Esophagus muscularis mucosa (tissue), 4 donors: ENCODE measurements around the gene AIFM3. TPM values are rescaled to one million over a fixed set of nuclear protein-coding genes. Genes with fewer than 3 reads are reported as not detected.

Experiments used
- DNase-seq: peaks from one replicate; pipeline ENCODE4 v3.0.0-alpha.2; 2017; ENCODE audit errors: extremely low spot score
- H3K27ac ChIP-seq, 4 donors: fragments of 200-600 bp; sonication (generic); replicated peaks in 1 of 4; 1 replicate in 3 of 4; 2 replicates in 1 of 4; pipeline ENCODE4 v1.5.1; 2016 to 2019; ENCODE audit warnings: mild to moderate bottlenecking in 1 of 4
- H3K27me3 ChIP-seq, 4 donors: fragments of 200-600 bp; sonication (generic); one replicate each; pipeline versions ENCODE4 v1.5.1 to v1.6.0; 2016 to 2019
- H3K36me3 ChIP-seq, 4 donors: fragments of 200-600 bp; sonication (generic); one replicate each; pipeline ENCODE4 v1.5.1; 2016 to 2019
- H3K4me1 ChIP-seq, 4 donors: fragments of 200-600 bp; sonication (generic); one replicate each; pipeline ENCODE4 v1.5.1; 2016 to 2019
- H3K4me3 ChIP-seq, 4 donors: fragments of 200-600 bp; sonication (generic); 1 replicate in 2 of 4; 2 replicates in 2 of 4; pipeline ENCODE4 v1.5.1; 2016 to 2019; ENCODE audit warnings: mild to moderate bottlenecking in 4 of 4, moderate library complexity in 1 of 4
- H3K9me3 ChIP-seq, 4 donors: fragments of 200-600 bp; sonication (generic); 1 replicate in 3 of 4; 2 replicates in 1 of 4; pipeline ENCODE4 v1.5.1; 2016 to 2019
- CTCF ChIP-seq, 3 experiments: fragments of 200-600 bp in 2 of 3; fragments of 450-650 bp in 1 of 3; sonication (generic) in 2 of 3; IDR thresholded peaks; one replicate each; pipeline ENCODE4 v1.5.1; 2017 to 2019; ENCODE audit warnings: antibody characterized with exemption in 3 of 3, mild to moderate bottlenecking in 2 of 3, moderate library complexity in 1 of 3
- EP300 ChIP-seq: sonication (generic); formaldehyde crosslinking; IDR thresholded peaks from one replicate; pipeline ENCODE4 v1.6.1; 2017; ENCODE audit warnings: antibody characterized with exemption
- POLR2A ChIP-seq: fragments of 450-650 bp; IDR thresholded peaks from one replicate; pipeline ENCODE4 v1.6.1; 2017; ENCODE audit warnings: antibody characterized with exemption, moderate library complexity, mild to moderate bottlenecking, low read depth
- POLR2AphosphoS5 ChIP-seq, 2 donors: sonication (generic); formaldehyde crosslinking; IDR thresholded peaks; one replicate each; pipeline ENCODE4 v1.6.1; 2017; ENCODE audit warnings: antibody characterized with exemption in 2 of 2
- WGBS: methylation state at CpG from one replicate; pipeline ENCODE4 v1.1.5; 2018; 5-methylcytosine and 5-hydroxymethylcytosine counted together
- intact Hi-C: fragments of 100-400 bp; cut with DNase I; formaldehyde crosslinking; loops from one replicate; pipeline ENCODE4 v1.15.1; 2023
- total RNA-seq, 4 donors: library from RNA; depleted of rRNA; stranded (reverse); fragments of >200 nt; gene quantifications; one replicate each; pipeline versions ENCODE4 v1.1.0 to v1.2.1, GENCODE V29; 2016

The AIFM3 gene
- total RNA-seq, 4 donors from 2014 or later = 0.92 to 1.7 (median 1.4) TPM

GRCh38 chr22:20980938-20981722, 14.1 kb downstream of the AIFM3 start:
- no peak for DNase-seq
- intact Hi-C loops = no loop called here

GRCh38 chr22:20981787-20982562, 14.9 kb downstream of the AIFM3 start, which contains the start of gene LZTR1:
Gene LZTR1 (plus strand): TSS chr22:20982297. CDS start chr22:20982372, 75 bp downstream.
- peaks cover 34 to 45% (median 43%) of the 10 kb centered on the region in 4 donors for H3K4me1 ChIP-seq
- H3K36me3 ChIP-seq = peaks cover 6 to 28% (median 19%) of the 10 kb centered on the region in 4 donors
- peaks cover 0 to 8% (median 4%) of the 10 kb centered on the region in 4 donors for H3K9me3 ChIP-seq
- DNase-seq = peak; percentile 93
- H3K27ac ChIP-seq = peak within 1 kb of the TSS; percentile 91 to 95 (median 94)
- intact Hi-C loops = loop anchor here (2.0 kb wide), 1 partner anchor 17 kb away; no protein-coding TSS in a partner anchor
- WGBS = 0% methylated on average over 17 of the region's 87 CpGs
- H3K27me3 ChIP-seq = no peaks in the 10 kb centered on the region
- TF ChIP-seq POLR2AphosphoS5 (IDR thresholded peaks at IDR 0.05) (peak; percentile 98 to 99), POLR2A (peak; percentile 89), EP300 (no peak), CTCF (IDR thresholded peaks at IDR 0.05) (peak; percentile 60 to 70 (median 67))
- peak within 1 kb of the TSS; percentile 75 to 97 (median 82) for H3K4me3 ChIP-seq

More at GRCh38 chr22:20980938-20981722, 14.1 kb downstream of the AIFM3 start:
- peaks cover 34 to 45% (median 43%) of the 10 kb centered on the region in 4 donors for H3K4me1 ChIP-seq
- WGBS = 68% methylated on average over 10 of the region's 10 CpGs
- H3K27ac ChIP-seq = peak overlapping the region; percentile 91 to 95 (median 94)
- TF ChIP-seq CTCF (IDR thresholded peaks at IDR 0.05) (no peak), EP300 (no peak), POLR2AphosphoS5 (IDR thresholded peaks at IDR 0.05) (no peak)
- peaks cover 0 to 8% (median 4%) of the 10 kb centered on the region in 4 donors for H3K9me3 ChIP-seq
- no peaks in the 10 kb centered on the region for H3K27me3 ChIP-seq
- H3K36me3 ChIP-seq = peaks cover 0 to 22% (median 15%) of the 10 kb centered on the region in 4 donors
- H3K4me3 ChIP-seq = peak overlapping the region; percentile 75 to 97 (median 82)

GRCh38 chr22:20982563-20982882, 15.5 kb downstream of the AIFM3 start:
- no peak for DNase-seq
- peaks cover 10 to 34% (median 24%) of the 10 kb centered on the region in 4 donors for H3K36me3 ChIP-seq
- peaks cover 34 to 45% (median 43%) of the 10 kb centered on the region in 4 donors for H3K4me1 ChIP-seq
- no peaks in the 10 kb centered on the region for H3K27me3 ChIP-seq
- intact Hi-C loops = loop anchor here (2.0 kb wide), 1 partner anchor 16 kb away; no protein-coding TSS in a partner anchor
- peak overlapping the region; percentile 75 to 97 (median 82) for H3K4me3 ChIP-seq
- TF ChIP-seq EP300 = no peak
- no peak for TF ChIP-seq POLR2AphosphoS5 (IDR thresholded peaks at IDR 0.05)
- TF ChIP-seq POLR2A = no peak
- TF ChIP-seq CTCF (IDR thresholded peaks at IDR 0.05) = no peak
- WGBS = 0% methylated on average over 9 of the region's 12 CpGs
- peaks cover 0 to 8% (median 4%) of the 10 kb centered on the region in 4 donors for H3K9me3 ChIP-seq
- H3K27ac ChIP-seq = peak overlapping the region; percentile 91 to 95 (median 94)

GRCh38 chr22:20983081-20983771, 16.2 kb downstream of the AIFM3 start:
- peak overlapping the region; percentile 75 to 97 (median 82) for H3K4me3 ChIP-seq
- TF ChIP-seq EP300 (no peak), POLR2A (no peak), POLR2AphosphoS5 (IDR thresholded peaks at IDR 0.05) (no peak), CTCF (IDR thresholded peaks at IDR 0.05) (no peak)
- H3K4me1 ChIP-seq = peaks cover 34 to 45% (median 43%) of the 10 kb centered on the region in 4 donors
- intact Hi-C loops = loop anchor here (2.0 kb wide), 1 partner anchor 16 kb away; no protein-coding TSS in a partner anchor
- H3K27ac ChIP-seq = peak overlapping the region; percentile 91 to 95 (median 94)
- no peaks in the 10 kb centered on the region for H3K27me3 ChIP-seq
- H3K36me3 ChIP-seq = peaks cover 17 to 41% (median 31%) of the 10 kb centered on the region in 4 donors
- H3K9me3 ChIP-seq = peaks cover 0 to 6% (median 3%) of the 10 kb centered on the region in 4 donors
- 72% methylated on average over 5 of the region's 5 CpGs for WGBS
- no peak for DNase-seq
